ENCODE results near the gene BGLAP. TPM values are rescaled to one million over a fixed set of nuclear protein-coding genes. Genes with fewer than 3 reads are reported as not detected.

The BGLAP gene
- total RNA-seq, 1 donor from 2014 or later: 0.66 TPM

DNA sequence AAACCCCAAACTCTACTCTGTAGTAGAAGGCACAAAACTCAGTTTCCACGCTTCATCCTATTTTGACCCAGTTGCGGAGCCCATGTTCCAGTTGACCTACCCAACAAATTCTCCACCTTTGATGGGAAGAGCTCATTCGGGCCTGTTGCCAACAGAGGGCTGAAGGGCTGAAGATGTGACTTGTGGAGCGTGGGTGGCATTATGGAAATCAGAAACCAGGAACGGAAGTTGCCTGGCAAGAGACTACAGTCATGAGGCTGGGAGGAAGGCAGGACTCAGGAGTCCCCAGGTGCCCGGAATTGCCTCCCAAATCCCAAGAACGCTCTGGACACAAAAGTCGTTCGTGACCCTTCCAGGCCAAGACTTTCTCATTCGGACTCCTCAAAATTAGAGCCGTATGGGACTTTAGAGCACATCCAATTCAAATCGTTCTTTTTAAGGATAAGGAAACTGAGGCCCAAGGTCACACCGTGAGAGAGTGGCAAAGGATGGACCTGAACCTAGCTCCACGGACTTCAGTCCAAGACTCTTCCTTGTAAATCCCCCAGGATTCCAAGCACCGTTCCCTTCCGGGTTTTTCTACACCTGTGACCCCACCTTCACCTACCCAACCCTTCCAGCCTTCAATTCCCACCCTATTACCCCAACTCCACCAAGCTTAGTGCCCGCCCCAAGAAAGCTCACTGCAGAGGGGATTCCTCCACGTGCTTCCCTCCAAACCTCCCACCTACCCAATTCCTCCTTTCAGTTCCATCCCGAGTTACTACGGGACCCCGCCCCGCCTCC, 39.9 kb downstream of the BGLAP start:
- FAIRE-seq (no peak), DNase-seq (ENCODE audit: low read depth) (peak; percentile 26)
- Histone ChIP-seq H3K79me2 (ENCODE audit: insufficient read depth, low read length) (peaks cover 57% of the 10 kb centered on the region), H2AFZ (ENCODE audit: low read depth, low read length) (no peak overlapping the region), H3K4me2 (ENCODE audit: low read length) (peak overlapping the region; percentile 97), H3K4me3 (ENCODE audit: insufficient read depth, low read depth, low read length) (peak overlapping the region; percentile 87), H3K9ac (ENCODE audit: low read length) (peak overlapping the region; percentile 96), H3K27ac (ENCODE audit: low read depth, low read length) (peak overlapping the region; percentile 80), H3K4me1 (ENCODE audit: insufficient read depth, low read length) (peaks cover 17% of the 10 kb centered on the region), H3K9me3 (ENCODE audit: insufficient read depth, low read depth, low read length) (no peaks in the 10 kb centered on the region), H4K20me1 (ENCODE audit: insufficient read depth, low read length) (peaks cover 47% of the 10 kb centered on the region), H3K27me3 (ENCODE audit: insufficient read depth, low read length) (no peaks in the 10 kb centered on the region), H3K36me3 (ENCODE audit: insufficient read depth, low read length) (peaks cover 16% of the 10 kb centered on the region)
- H3K4me3 Mint-ChIP-seq (ENCODE audit: unreplicated experiment): peak overlapping the region; percentile 94
- H3K36me3 Mint-ChIP-seq (ENCODE audit: low read depth, unreplicated experiment): peaks cover 9% of the 10 kb centered on the region
- peak overlapping the region; percentile 77 for H3K27ac Mint-ChIP-seq (ENCODE audit: unreplicated experiment)
- no peaks in the 10 kb centered on the region for H3K9me3 Mint-ChIP-seq (ENCODE audit: unreplicated experiment)
- TF ChIP-seq EZH2 (IDR thresholded peaks at IDR 0.05; ENCODE audit: insufficient read depth, low read length): no peak
- TF ChIP-seq, protein P1, sequence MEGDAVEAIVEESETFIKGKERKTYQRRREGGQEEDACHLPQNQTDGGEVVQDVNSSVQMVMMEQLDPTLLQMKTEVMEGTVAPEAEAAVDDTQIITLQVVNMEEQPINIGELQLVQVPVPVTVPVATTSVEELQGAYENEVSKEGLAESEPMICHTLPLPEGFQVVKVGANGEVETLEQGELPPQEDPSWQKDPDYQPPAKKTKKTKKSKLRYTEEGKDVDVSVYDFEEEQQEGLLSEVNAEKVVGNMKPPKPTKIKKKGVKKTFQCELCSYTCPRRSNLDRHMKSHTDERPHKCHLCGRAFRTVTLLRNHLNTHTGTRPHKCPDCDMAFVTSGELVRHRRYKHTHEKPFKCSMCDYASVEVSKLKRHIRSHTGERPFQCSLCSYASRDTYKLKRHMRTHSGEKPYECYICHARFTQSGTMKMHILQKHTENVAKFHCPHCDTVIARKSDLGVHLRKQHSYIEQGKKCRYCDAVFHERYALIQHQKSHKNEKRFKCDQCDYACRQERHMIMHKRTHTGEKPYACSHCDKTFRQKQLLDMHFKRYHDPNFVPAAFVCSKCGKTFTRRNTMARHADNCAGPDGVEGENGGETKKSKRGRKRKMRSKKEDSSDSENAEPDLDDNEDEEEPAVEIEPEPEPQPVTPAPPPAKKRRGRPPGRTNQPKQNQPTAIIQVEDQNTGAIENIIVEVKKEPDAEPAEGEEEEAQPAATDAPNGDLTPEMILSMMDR (IDR thresholded peaks at IDR 0.05; ENCODE audit: insufficient read depth, low read depth, low read length): no peak
- H3K27me3 Mint-ChIP-seq (ENCODE audit: low read depth, unreplicated experiment): no peaks in the 10 kb centered on the region
- H3K4me1 Mint-ChIP-seq (ENCODE audit: low read depth, unreplicated experiment): peaks cover 17% of the 10 kb centered on the region

DNA sequence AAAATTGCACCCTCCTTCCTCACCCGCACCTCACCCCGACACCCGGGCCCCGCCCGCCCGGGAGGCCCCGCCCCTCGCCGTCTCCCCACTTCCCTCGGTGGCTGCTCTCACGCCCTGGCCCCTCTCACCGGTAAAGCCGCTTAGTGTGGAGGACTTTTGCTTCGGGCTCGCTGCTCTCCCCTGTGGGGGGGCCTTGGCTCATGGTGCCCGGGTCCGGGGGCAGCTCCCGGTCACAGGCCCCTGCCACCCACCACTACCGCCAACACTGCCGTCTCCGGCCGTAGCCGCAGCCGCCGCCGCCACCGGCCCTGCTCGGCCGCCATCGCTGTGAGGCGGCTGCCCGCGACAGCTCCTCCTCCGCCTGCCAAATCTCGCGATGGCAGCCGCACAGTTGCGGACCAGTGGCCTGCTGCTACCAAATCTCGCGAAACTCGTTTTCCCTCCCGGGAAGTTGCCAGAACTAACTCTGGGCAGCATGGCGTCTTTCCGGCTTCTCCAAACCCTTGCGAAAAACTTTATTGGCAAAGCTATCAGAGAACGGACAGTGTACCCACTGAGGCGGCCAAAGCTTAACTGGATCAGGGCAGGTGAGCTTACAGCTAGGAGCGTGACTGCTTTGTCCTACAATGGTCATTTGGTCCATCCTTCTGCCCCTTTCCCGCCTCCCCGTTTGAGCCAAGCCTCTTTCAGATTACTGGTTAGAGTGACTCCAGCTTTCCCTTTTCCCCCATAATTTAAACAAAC, 40.7 kb downstream of the BGLAP start, which contains the start of gene SMG5:
Gene SMG5 (minus strand): TSS at position 347 of the 744 bp plus-strand sequence. CDS start 145 bp downstream, at position 202.
- H4K20me1 ChIP-seq (ENCODE audit: insufficient read depth, low read length): peaks cover 46% of the 10 kb centered on the region
- peaks cover 11% of the 10 kb centered on the region for H3K36me3 ChIP-seq (ENCODE audit: insufficient read depth, low read length)
- H3K27me3 ChIP-seq (ENCODE audit: insufficient read depth, low read length): no peaks in the 10 kb centered on the region
- H3K4me3 ChIP-seq (ENCODE audit: insufficient read depth, low read depth, low read length): peak within 1 kb of the TSS; percentile 87
- Mint-ChIP-seq H3K27me3 (ENCODE audit: low read depth, unreplicated experiment) (no peaks in the 10 kb centered on the region), H3K4me3 (ENCODE audit: unreplicated experiment) (peak within 1 kb of the TSS; percentile 94), H3K36me3 (ENCODE audit: low read depth, unreplicated experiment) (peaks cover 7% of the 10 kb centered on the region), H3K27ac (ENCODE audit: unreplicated experiment) (peak within 1 kb of the TSS; percentile 88), H3K4me1 (ENCODE audit: low read depth, unreplicated experiment) (peaks cover 17% of the 10 kb centered on the region), H3K9me3 (ENCODE audit: unreplicated experiment) (no peaks in the 10 kb centered on the region)
- peak within 1 kb of the TSS; percentile 96 for H3K9ac ChIP-seq (ENCODE audit: low read length)
- DNase-seq (ENCODE audit: low read depth): peak; percentile 97
- H2AFZ ChIP-seq (ENCODE audit: low read depth, low read length): peak within 1 kb of the TSS; percentile 83
- H3K4me2 ChIP-seq (ENCODE audit: low read length): peak within 1 kb of the TSS; percentile 97
- H3K9me3 ChIP-seq (ENCODE audit: insufficient read depth, low read depth, low read length): no peaks in the 10 kb centered on the region
- no peak for FAIRE-seq
- TF ChIP-seq, protein P1 (IDR thresholded peaks at IDR 0.05; ENCODE audit: insufficient read depth, low read depth, low read length): no peak
- no peak for TF ChIP-seq EZH2 (IDR thresholded peaks at IDR 0.05; ENCODE audit: insufficient read depth, low read length)
- H3K79me2 ChIP-seq (ENCODE audit: insufficient read depth, low read length): peaks cover 54% of the 10 kb centered on the region
- peak within 1 kb of the TSS; percentile 80 for H3K27ac ChIP-seq (ENCODE audit: low read depth, low read length)
- peaks cover 17% of the 10 kb centered on the region for H3K4me1 ChIP-seq (ENCODE audit: insufficient read depth, low read length)
